Stimulated activated CD4-positive, alpha-beta T cell treated with anti-CD3 and anti-CD28 coated beads, Interleukin-1b, Interleukin-23, amount 100 ng/mL, for 48 hours (primary cell): ENCODE data around the gene FHL3.
"Not testable (repeated sequence)": the region's sequence is repeated elsewhere in the genome, so short reads cannot be mapped to it uniquely, and the experiment has no call there.

Experiments
- DNase-seq: peaks from one replicate; pipeline ENCODE4 v3.0.0-alpha.2; 2020

The FHL3 gene

DNA sequence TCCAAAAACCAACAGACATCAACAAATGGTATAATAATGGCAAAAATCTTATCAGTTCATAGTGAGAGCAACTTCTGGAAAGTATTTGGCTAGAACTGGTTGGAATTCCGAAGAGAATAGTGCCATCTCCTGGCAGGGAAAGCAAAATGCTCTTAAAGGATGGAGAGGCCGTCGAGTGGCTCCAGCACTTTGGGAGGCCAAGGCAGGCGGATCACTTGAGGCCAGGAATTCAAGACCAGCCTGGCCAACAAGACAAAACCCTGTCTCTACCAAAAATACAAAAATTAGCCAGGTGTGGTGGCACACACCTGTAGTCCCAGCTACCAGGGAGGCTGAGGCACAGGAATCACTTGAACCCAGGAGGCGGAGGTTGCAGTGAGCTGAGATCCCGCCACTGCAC is 30.2 kb downstream of the FHL3 start:
- not testable (repeated sequence) for DNase-seq

GRCh38 chr1:37974567-37974966 is 30.7 kb downstream of the FHL3 start:
- no peak for DNase-seq

- not testable (repeated sequence) for DNase-seq
These were observed 31.6 kb downstream of the FHL3 start for GRCh38 chr1:37973684-37974083.

DNA sequence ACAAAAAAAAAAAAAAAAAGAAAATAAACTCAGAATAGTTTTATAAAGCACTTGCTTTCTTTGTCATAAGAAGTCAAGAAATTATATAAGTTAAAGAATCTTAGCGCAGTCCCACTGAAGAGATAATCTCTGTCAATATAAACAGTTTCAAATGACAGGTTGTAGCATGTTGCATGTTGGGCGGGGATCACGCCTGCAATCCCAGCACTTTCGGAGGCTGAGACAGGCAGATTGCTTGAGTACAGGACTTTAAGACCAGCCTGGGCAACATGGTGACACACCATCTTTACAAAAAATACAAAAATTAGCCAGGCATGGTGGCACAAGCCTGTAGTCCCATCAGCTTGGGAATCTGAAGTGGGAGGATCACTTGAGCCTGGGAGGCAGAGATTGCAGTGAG is 40.0 kb downstream of the FHL3 start:
- DNase-seq = no peak

DNA sequence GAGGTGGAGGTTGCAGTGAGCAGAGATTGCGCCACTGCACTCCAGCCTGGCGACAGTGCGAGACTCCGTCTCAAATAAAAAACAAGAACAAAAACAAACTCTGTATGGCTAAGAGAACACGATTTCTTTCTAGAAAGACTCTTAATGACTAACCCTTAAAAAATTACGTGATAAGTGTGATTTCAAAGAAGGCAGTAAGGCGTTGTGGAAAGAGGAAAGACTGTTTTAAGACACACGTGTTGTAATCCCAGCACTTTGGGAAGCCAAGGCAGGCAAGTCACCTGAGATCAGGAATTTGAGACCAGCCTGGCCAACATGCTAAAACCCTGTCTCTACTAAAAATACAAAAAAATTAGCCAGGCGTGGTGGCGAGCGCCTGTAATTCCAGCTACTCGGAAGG is 41.2 kb downstream of the FHL3 start:
- DNase-seq = not testable (repeated sequence)

GRCh38 chr1:37958690-37959089 is 46.6 kb downstream of the FHL3 start:
- DNase-seq = no peak

- no peak for DNase-seq
These were observed 49.6 kb downstream of the FHL3 start for GRCh38 chr1:37955685-37956084.

DNA sequence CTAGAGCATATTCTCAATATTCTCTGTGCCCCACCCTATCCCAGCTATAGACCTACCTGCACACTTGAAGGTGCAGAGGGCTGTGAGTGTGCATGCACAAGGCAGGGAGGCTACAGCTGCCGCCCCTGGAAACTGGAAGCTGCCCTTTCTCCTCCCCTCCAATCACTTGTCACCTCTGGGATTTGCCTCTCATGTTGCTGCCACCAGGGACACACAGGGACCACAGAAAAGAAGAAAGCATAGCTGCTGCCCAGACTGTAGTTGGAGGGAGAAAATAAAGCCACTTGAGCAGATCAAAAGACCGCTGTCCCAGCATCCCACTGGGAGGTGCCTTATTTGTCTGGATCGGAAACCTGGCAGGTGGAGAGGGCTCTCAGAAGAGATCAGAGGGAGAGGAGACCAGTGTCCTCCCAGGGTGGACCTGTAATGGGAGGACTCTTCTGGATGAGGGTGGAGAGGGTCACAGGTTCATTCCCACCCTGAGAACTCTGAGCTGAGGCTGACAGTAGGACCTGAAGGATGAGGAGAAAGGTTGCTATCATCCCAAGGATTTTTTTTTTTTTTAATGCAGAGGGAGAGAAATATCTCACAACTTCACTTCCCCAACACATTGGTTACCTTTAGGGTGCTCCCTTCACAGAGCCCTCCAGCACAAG is 50.9 kb downstream of the FHL3 start:
- DNase-seq = no peak

DNA sequence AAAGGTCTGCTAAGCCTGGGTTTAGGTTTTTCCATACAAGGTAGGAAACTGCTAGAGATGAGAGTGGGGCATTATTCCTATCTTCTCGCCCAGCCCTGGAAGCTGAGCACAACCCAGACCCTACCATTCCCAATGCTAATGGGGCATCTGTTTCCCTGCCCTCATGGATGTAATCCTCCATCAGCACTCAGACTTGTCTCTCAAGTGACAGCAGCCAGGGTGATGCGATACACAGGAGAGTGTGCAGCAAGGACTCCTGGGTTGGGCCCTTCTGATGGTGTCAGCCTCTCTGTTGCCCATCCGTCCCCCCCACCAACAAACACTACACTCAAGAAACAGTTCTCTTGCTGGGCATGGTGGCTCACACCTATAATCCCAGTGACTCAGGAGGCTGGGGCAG is 52.6 kb downstream of the FHL3 start:
- DNase-seq = no peak

- no peak for DNase-seq
These were observed 53.3 kb downstream of the FHL3 start for GRCh38 chr1:37951783-37952624.

DNA sequence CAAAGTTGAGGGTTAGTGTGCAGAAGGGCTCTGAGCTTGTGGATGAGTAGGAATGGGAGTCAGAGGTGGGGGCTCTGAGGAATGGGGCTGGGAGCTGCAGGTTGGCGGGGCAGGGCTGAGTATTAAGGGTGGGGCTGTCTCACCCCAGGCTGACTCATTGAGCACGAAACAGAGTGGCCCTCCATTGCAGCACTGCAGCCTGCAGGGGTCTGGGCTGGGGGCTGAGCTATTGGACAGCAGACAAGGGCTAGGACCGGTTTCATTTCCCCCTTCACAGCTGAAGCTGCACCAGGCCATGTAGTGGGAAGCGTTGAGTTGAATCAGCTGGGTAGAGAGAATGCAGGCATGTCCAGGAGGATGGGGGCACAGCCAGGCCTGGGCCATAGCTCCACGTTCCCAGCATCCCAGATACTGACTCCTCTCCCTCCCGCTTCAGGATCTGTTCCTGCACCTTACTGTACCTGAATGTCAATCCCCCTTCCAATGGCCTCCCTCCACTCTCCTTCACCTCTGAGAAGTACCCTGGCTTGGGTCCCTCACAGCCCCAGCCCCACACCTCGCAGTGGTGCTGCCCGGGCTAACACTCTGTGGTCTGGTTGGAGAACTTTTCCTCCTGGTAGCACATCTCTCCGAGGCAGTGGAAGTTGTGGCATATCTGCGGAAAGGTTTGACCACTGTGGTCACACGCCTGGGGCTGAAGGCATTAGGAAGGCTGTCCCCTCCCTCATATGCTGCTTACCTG is 54.1 kb downstream of the FHL3 start:
- no peak for DNase-seq

- DNase-seq = no peak
These were observed 55.7 kb downstream of the FHL3 start for GRCh38 chr1:37949524-37950152.

- DNase-seq = no peak
These were observed 56.5 kb downstream of the FHL3 start for GRCh38 chr1:37948841-37949240.

DNA sequence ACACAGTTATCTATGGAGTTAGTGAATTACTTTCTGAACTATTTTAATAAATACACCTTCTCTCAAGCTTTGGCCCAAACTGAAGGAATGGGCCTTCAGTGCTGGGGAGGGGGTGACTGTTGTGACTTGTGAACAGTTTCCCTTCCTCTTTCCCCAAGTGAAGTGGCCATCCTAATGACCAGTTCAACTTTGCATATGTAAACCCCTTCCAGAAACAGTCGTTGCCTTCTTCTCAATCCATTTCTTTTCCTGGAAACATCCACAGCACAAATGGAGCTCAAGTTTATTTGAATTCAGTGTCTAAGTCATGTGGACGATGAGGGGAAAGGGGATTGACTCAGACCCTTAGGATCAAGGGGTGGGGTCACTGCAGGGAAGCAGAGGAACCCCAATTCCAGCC is 57.1 kb downstream of the FHL3 start:
- no peak for DNase-seq

DNA sequence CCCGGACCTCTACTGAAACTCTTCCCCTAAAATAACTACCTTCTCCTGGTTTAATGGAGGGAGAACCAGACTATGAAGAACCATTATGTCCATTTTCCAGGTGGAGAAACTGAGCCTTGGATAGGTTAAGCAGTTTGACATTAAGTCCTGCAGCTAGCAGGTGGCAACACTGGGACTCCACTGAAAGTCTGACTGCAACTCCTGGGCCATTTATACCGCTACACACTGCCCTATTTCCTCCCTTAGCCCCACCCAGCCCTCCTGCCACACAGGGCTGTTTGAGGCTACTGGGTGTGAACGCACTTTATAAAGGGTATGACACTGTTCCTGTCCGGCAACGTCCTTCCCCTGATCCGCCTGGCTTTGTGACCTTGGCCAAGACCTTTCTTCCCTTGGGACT is 58.0 kb downstream of the FHL3 start:
- DNase-seq = no peak
